ENCODE data around the gene TBCA. TPM values are rescaled to one million over a fixed set of nuclear protein-coding genes. Genes with fewer than 3 reads are reported as not detected.

TBCA gene
- total RNA-seq, 2 donors from 2014 or later = 70.0 TPM

DNA sequence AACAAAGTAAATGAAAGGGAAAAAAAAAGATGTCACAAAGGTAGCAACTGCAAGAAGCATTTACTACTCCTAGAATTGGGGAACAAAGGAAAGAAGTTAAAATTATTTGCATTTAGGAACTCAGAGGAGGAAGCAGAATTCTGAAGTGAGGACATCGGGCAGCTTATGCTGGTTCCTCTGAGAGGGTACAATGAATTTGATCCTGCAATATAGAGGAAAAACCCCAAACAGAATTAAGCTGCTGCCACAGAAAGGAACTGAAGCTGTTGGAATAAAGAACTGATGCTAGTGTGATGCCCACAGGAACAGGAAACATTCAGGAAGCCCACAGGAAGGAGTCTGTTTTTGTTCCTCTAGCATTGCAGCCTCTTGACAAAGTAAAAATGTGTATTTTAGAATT, 22.3 kb upstream of the TBCA start:
- ATAC-seq (ENCODE audit: insufficient number of reproducible peaks, low FRiP score, low read depth) (no peak), DNase-seq (ENCODE audit: low spot score) (no peak)
- Histone ChIP-seq H3K27me3 (replicated peaks; ENCODE audit: insufficient read depth) (peaks cover 7% of the 10 kb centered on the region), H3K9me3 (peaks cover 6% of the 10 kb centered on the region), H3K4me3 (no peak overlapping the region), H3K4me1 (ENCODE audit: control insufficient read depth in 1 of 2, low read depth in 2 of 2) (no peaks in the 10 kb centered on the region), H3K36me3 (no peaks in the 10 kb centered on the region), H3K27ac (no peak overlapping the region)
- TF ChIP-seq, protein P1, sequence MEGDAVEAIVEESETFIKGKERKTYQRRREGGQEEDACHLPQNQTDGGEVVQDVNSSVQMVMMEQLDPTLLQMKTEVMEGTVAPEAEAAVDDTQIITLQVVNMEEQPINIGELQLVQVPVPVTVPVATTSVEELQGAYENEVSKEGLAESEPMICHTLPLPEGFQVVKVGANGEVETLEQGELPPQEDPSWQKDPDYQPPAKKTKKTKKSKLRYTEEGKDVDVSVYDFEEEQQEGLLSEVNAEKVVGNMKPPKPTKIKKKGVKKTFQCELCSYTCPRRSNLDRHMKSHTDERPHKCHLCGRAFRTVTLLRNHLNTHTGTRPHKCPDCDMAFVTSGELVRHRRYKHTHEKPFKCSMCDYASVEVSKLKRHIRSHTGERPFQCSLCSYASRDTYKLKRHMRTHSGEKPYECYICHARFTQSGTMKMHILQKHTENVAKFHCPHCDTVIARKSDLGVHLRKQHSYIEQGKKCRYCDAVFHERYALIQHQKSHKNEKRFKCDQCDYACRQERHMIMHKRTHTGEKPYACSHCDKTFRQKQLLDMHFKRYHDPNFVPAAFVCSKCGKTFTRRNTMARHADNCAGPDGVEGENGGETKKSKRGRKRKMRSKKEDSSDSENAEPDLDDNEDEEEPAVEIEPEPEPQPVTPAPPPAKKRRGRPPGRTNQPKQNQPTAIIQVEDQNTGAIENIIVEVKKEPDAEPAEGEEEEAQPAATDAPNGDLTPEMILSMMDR (IDR thresholded peaks at IDR 0.05) = no peak

DNA sequence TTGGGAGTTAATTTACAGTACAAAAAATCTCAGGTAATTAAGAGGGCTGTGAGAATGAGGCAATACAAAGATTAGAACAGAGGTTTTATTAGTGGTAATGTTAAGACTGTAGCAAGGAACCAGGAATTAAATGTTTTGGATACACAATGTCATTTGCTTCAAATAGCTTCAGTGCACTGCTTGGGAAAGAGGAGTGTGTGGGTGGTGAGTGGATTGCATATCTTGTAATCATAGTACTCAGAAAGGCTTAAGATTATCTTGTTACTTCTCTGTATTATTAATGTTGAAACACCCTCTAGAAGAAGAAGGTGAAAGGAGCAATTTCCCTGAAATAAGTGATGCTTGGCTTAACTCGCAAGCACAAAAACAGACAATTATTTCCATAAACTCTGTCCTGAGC, 21.0 kb upstream of the TBCA start:
- Histone ChIP-seq H3K9me3 (peaks cover 6% of the 10 kb centered on the region), H3K4me1 (ENCODE audit: control insufficient read depth in 1 of 2, low read depth in 2 of 2) (no peaks in the 10 kb centered on the region), H3K27me3 (replicated peaks; ENCODE audit: insufficient read depth) (peaks cover 7% of the 10 kb centered on the region), H3K4me3 (no peak overlapping the region), H3K36me3 (no peaks in the 10 kb centered on the region), H3K27ac (no peak overlapping the region)
- ATAC-seq (ENCODE audit: insufficient number of reproducible peaks, low FRiP score, low read depth) = no peak
- TF ChIP-seq, protein P1 (IDR thresholded peaks at IDR 0.05) = no peak
- no peak for DNase-seq (ENCODE audit: low spot score)

DNA sequence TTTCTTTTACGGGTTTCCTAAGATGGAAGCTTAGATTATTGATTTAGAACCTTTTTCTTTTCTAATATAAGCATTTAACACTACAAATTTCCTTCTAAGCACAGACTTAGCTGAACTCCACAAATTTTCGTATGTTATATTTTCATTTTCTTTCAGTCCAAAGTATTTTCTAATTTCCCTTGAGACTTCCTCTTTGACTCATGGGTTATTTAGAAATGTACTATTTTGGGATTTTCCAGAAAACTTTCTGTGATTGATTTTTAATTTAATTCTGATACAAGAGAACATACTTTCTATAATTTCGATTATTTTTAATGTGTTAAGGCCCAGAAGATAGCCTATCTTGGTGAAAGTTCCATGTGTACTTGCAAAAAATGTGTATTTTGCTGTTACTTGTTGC, 19.7 kb upstream of the TBCA start:
- Histone ChIP-seq H3K27me3 (replicated peaks; ENCODE audit: insufficient read depth) (peaks cover 7% of the 10 kb centered on the region), H3K27ac (no peak overlapping the region), H3K9me3 (no peaks in the 10 kb centered on the region), H3K4me3 (no peak overlapping the region), H3K4me1 (ENCODE audit: control insufficient read depth in 1 of 2, low read depth in 2 of 2) (no peaks in the 10 kb centered on the region), H3K36me3 (no peaks in the 10 kb centered on the region)
- ATAC-seq (ENCODE audit: insufficient number of reproducible peaks, low FRiP score, low read depth) = no peak
- TF ChIP-seq, protein P1 (IDR thresholded peaks at IDR 0.05) = no peak
- DNase-seq (ENCODE audit: low spot score) = no peak

DNA sequence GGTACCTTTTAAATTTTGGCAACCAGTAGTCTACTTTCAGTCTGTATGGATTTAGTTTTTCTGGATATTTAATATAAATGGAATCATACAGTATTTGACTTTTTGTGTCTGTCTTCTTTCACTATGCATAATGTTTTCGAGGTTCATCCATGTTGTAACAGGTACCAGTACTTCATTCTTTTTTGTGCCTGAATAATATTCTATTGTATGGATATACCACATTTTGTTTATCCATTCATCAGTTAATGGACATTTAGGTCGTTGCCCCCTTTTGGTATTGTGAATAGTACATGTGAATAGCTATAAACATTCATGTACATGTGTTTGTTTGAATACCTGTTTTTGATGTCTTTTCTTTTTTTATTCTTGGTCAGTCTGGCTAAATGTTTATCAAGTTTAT, 19.1 kb upstream of the TBCA start:
- Histone ChIP-seq H3K4me1 (ENCODE audit: control insufficient read depth in 1 of 2, low read depth in 2 of 2) (no peaks in the 10 kb centered on the region), H3K27me3 (replicated peaks; ENCODE audit: insufficient read depth) (peaks cover 7% of the 10 kb centered on the region), H3K27ac (no peak overlapping the region), H3K9me3 (no peaks in the 10 kb centered on the region), H3K36me3 (no peaks in the 10 kb centered on the region), H3K4me3 (no peak overlapping the region)
- ATAC-seq (ENCODE audit: insufficient number of reproducible peaks, low FRiP score, low read depth) (no peak), DNase-seq (ENCODE audit: low spot score) (no peak)
- TF ChIP-seq, protein P1 (IDR thresholded peaks at IDR 0.05) = no peak

DNA sequence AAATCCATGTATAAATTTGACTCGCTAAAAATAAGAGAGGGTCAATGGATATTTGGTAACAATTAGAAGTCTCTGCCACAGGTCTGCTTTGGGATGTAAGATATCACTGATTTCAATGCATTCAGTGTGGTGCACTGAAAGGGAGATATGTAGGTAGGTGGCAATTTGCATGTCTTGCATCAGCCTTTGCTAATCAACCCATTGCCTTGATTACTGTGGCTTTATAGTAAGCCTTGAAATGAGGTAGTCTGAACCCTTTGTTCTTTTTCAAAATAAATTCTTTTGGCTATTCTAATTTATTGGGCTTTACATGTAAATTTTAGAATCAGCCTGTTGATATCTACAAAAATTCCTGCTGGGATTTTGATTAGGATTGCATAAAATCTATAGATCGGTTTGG, 15.8 kb upstream of the TBCA start:
- Histone ChIP-seq H3K9me3 (no peaks in the 10 kb centered on the region), H3K36me3 (no peaks in the 10 kb centered on the region)
- no peak for ATAC-seq (ENCODE audit: insufficient number of reproducible peaks, low FRiP score, low read depth)

More for the DNA sequence above, 15.8 kb upstream of the TBCA start:
- Histone ChIP-seq H3K4me3 (no peak overlapping the region), H3K4me1 (ENCODE audit: control insufficient read depth in 1 of 2, low read depth in 2 of 2) (no peaks in the 10 kb centered on the region), H3K27me3 (replicated peaks; ENCODE audit: insufficient read depth) (peaks cover 7% of the 10 kb centered on the region), H3K27ac (no peak overlapping the region)
- DNase-seq (ENCODE audit: low spot score) = no peak
- TF ChIP-seq, protein P1 (IDR thresholded peaks at IDR 0.05) = no peak
